ENCODE data around the gene PPDPF. TPM values are rescaled to one million over a fixed set of nuclear protein-coding genes. Genes with fewer than 3 reads are reported as not detected.

The PPDPF gene
- total RNA-seq (2021) (243 and 253 TPM in 2 replicates), Bru-seq, nascent RNA (percentile 75 among the genes with signal in this experiment), BruChase-seq, experiment 1, labeled RNA remaining after a 2-hour chase (percentile 72 among the genes with signal in this experiment), BruChase-seq, experiment 2, labeled RNA remaining after a 6-hour chase (percentile 86 among the genes with signal in this experiment)
- long read RNA-seq, transcript PPDPF-202 (4 exons, 868 nt) = major isoform, 97 of 131 reads
- long read RNA-seq, transcript PPDPF-204 (3 exons, 478 nt) = minor isoform, 20 of 131 reads
- long read RNA-seq, partial matches to known transcripts = 12 of 131 reads
- long read RNA-seq, other reads (novel, unspliced or antisense) = 1 of 131 reads

GRCh38 chr20:63520504-63520933, at the start of gene PPDPF:
Gene PPDPF, plus strand, starts transcription at chr20:63520765. Its CDS starts 544 bp downstream, at chr20:63521309.
- ChIA-PET POLR2A (ENCODE audit: unreplicated experiment) (interaction anchor here (0.6 to 1.1 kb wide), 8 partner anchors 17 to 576 kb away, joined by 3 to 16 read pairs (median 5); partner anchors contain the start of gene PTK6), CTCF (interaction anchor here (0.6 to 1.3 kb wide), 4 partner anchors 13 to 79 kb away, joined by 3 to 9 read pairs (median 5); no protein-coding TSS in a partner anchor)
- no peaks in the 10 kb centered on the region for H3K9me2 ChIP-seq (ENCODE audit: insufficient read depth)
- peak in 1 of 2 experiments; percentile 83 for DNase-seq
- no peak for TF ChIP-seq EZH2 (IDR thresholded peaks at IDR 0.05; ENCODE audit: low read depth)
- no peak for TF ChIP-seq CTCF (conservative IDR thresholded peaks at IDR 0.05)
- H4K20me1 ChIP-seq (ENCODE audit: insufficient read depth) = no peaks in the 10 kb centered on the region; the same call in 1 of the 2 replicates
- peak within 1 kb of the TSS; percentile 100 for H3K4me2 ChIP-seq
- peaks cover 11% of the 10 kb centered on the region for H3K9me3 ChIP-seq (ENCODE audit: insufficient read depth, low read depth)
- peak within 1 kb of the TSS; percentile 97 for H2AFZ ChIP-seq
- H3F3A ChIP-seq (ENCODE audit: insufficient read depth, low read depth) = peaks cover 34% of the 10 kb centered on the region; the same call in 1 of the 2 replicates
- H3K4me3 ChIP-seq = peak within 1 kb of the TSS; percentile 99
- no peak within 1 kb of the TSS for H3K27ac ChIP-seq
- intact Hi-C loops (cut with micrococcal nuclease; ENCODE audit: unreplicated experiment) = loop anchor here (2.0 kb wide), 1 partner anchor 32 kb away; no protein-coding TSS in a partner anchor
- peaks cover 7% of the 10 kb centered on the region; the same call in 1 of the 2 replicates for H3K4me1 ChIP-seq (replicated peaks; ENCODE audit: insufficient read depth)
- peaks cover 7% of the 10 kb centered on the region for H3K79me2 ChIP-seq (ENCODE audit: low read depth)
- H3K27me3 ChIP-seq (ENCODE audit: insufficient read depth, low read depth) = no peaks in the 10 kb centered on the region
- no TSS peak for BruUV-seq (replicated peaks)
- peaks cover 18% of the 10 kb centered on the region for H3K36me3 ChIP-seq (ENCODE audit: low read depth)

GRCh38 chr20:63471002-63471716, 49.4 kb upstream of the PPDPF start:
- no peaks in the 10 kb centered on the region for H3K4me1 ChIP-seq (replicated peaks; ENCODE audit: insufficient read depth)
- no peaks in the 10 kb centered on the region for H3K9me2 ChIP-seq (ENCODE audit: insufficient read depth)
- CTCF ChIA-PET = no interaction called here
- H3K9me3 ChIP-seq (ENCODE audit: insufficient read depth, low read depth) = no peaks in the 10 kb centered on the region
- H3K4me2 ChIP-seq = no peak overlapping the region
- no TSS peak for BruUV-seq (replicated peaks)
- intact Hi-C loops (cut with micrococcal nuclease; ENCODE audit: unreplicated experiment) = no loop called here
- H3K27me3 ChIP-seq (ENCODE audit: insufficient read depth, low read depth) = peaks cover 94% of the 10 kb centered on the region
- H3K79me2 ChIP-seq (ENCODE audit: low read depth) = no peaks in the 10 kb centered on the region
- no peaks in the 10 kb centered on the region; the same call in 1 of the 2 replicates for H3F3A ChIP-seq (ENCODE audit: insufficient read depth, low read depth)
- H2AFZ ChIP-seq = no peak overlapping the region
- TF ChIP-seq CTCF (conservative IDR thresholded peaks at IDR 0.05) = no peak
- no peak for TF ChIP-seq EZH2 (IDR thresholded peaks at IDR 0.05; ENCODE audit: low read depth)
- H3K36me3 ChIP-seq (ENCODE audit: low read depth) = no peaks in the 10 kb centered on the region
- POLR2A ChIA-PET (ENCODE audit: unreplicated experiment) = no interaction called here
- no peak overlapping the region for H3K27ac ChIP-seq
- H4K20me1 ChIP-seq (ENCODE audit: insufficient read depth) = no peaks in the 10 kb centered on the region; the same call in 1 of the 2 replicates
- DNase-seq = no peak
- no peak overlapping the region for H3K4me3 ChIP-seq

- no peaks in the 10 kb centered on the region for H3K36me3 ChIP-seq (ENCODE audit: low read depth)
- intact Hi-C loops (cut with micrococcal nuclease; ENCODE audit: unreplicated experiment) = no loop called here
- ChIA-PET CTCF (no interaction called here), POLR2A (ENCODE audit: unreplicated experiment) (no interaction called here)
- H3K4me2 ChIP-seq = no peak overlapping the region
- no peaks in the 10 kb centered on the region; the same call in 1 of the 2 replicates for H3F3A ChIP-seq (ENCODE audit: insufficient read depth, low read depth)
- no peaks in the 10 kb centered on the region for H3K9me2 ChIP-seq (ENCODE audit: insufficient read depth)
- H3K27me3 ChIP-seq (ENCODE audit: insufficient read depth, low read depth) = peaks cover 94% of the 10 kb centered on the region
- BruUV-seq (replicated peaks) = no TSS peak
- no peak overlapping the region for H3K27ac ChIP-seq
- TF ChIP-seq CTCF (conservative IDR thresholded peaks at IDR 0.05) = no peak
- TF ChIP-seq EZH2 (IDR thresholded peaks at IDR 0.05; ENCODE audit: low read depth) = no peak
- no peaks in the 10 kb centered on the region for H3K4me1 ChIP-seq (replicated peaks; ENCODE audit: insufficient read depth)
- H3K79me2 ChIP-seq (ENCODE audit: low read depth) = no peaks in the 10 kb centered on the region
- no peaks in the 10 kb centered on the region for H3K9me3 ChIP-seq (ENCODE audit: insufficient read depth, low read depth)
- no peak for DNase-seq
- H2AFZ ChIP-seq = no peak overlapping the region
- H3K4me3 ChIP-seq = no peak overlapping the region
- H4K20me1 ChIP-seq (ENCODE audit: insufficient read depth) = no peaks in the 10 kb centered on the region; the same call in 1 of the 2 replicates
Measured at GRCh38 chr20:63471717-63471980, 48.9 kb upstream of the PPDPF start.

Measured in PC-9 (cell line).